HCT116 (cell line): ENCODE measurements around the gene CDKN2B-AS1. TPM values are rescaled to one million over a fixed set of nuclear protein-coding genes. Genes with fewer than 3 reads are reported as not detected.
A peak's percentile ranks its signal among the peaks of the same experiment; 100 is the strongest.

Experiments
- ATAC-seq: fragments of 200-7000 bp; cut with Tn5 transposase; 2 replicates; pipeline ENCODE4 v1.9.1; 2020; ENCODE audit warnings: mild to moderate bottlenecking, moderate library complexity
- BruUV-seq: library from RNA; stranded (reverse); fragments of 400-500 nt; replicated peaks from 2 replicates; lab custom pipeline; 2021; lab: Mats Ljungman, UMichigan
- CTCF ChIA-PET: fragments of 300-600 bp; sonication (Branson Sonifier 250); formaldehyde crosslinking; loops from one replicate; lab custom pipeline; 2021; ENCODE audit warnings: antibody characterized with exemption; lab: Charles Lee
- POLR2A ChIA-PET: fragments of 300-600, 350-600 bp; sonication (Branson Sonifier 250); formaldehyde crosslinking; loops from one replicate; lab custom pipeline; 2021; ENCODE audit warnings: antibody characterized with exemption; lab: Charles Lee
- RAD21 ChIA-PET, 2 experiments: fragments of 300-600 bp; sonication (Branson Sonifier 250); formaldehyde crosslinking; loops; one replicate each; lab custom pipeline; 2023; ENCODE audit warnings: low total read pairs in 2 of 2; ENCODE audit not compliant: uncharacterized antibody in 2 of 2, unreplicated experiment in 2 of 2, low non-redundant PET in 1 of 2; lab: Charles Lee
- DNase-seq: peaks from one replicate; pipeline ENCODE4 v3.0.0-alpha.2; 2010; ENCODE audit warnings: low read depth, low spot score
- H2AFZ ChIP-seq: fragments of 200-600 bp; shearing (Covaris generic), sonication (generic); 2 replicates; pipeline ENCODE4 v1.6.1; 2017; ENCODE audit warnings: low read depth, mixed run types, mixed read lengths, antibody characterized with exemption, low read length; ENCODE audit not compliant: poor library complexity, severe bottlenecking
- H3K27ac ChIP-seq: 2 replicates; pipeline ENCODE4 v1.5.1; 2012; ENCODE audit warnings: low read depth, low read length
- H3K27me3 ChIP-seq: fragments of 200-600 bp; sonication (generic); 2 replicates; pipeline ENCODE4 v1.6.1; 2016; ENCODE audit warnings: mixed run types, low read length, mixed read lengths; ENCODE audit not compliant: insufficient read depth
- H3K36me3 ChIP-seq, 2 experiments: fragments of 200-500 bp in 1 of 2; fragments of 200-600 bp in 1 of 2; sonication (Bioruptor generic) in 1 of 2; sonication (generic) in 1 of 2; 2 replicates each; pipeline versions ENCODE4 v1.5.1 to v1.6.1; 2014 to 2016; ENCODE audit warnings: low read length in 2 of 2, inconsistent platforms in 1 of 2, mixed read lengths in 1 of 2, mixed run types in 1 of 2; ENCODE audit not compliant: insufficient read depth in 2 of 2, control insufficient read depth in 1 of 2
- H3K4me1 ChIP-seq, 2 experiments: fragments of 200-600 bp in 1 of 2; sonication (generic) in 1 of 2; 2 replicates each; pipeline versions ENCODE4 v1.5.1 to v1.6.1; 2012 to 2017; ENCODE audit warnings: low read length in 2 of 2, inconsistent platforms in 1 of 2, mild to moderate bottlenecking in 1 of 2, mixed read lengths in 1 of 2, mixed run types in 1 of 2, moderate library complexity in 1 of 2; ENCODE audit not compliant: insufficient read depth in 2 of 2, control insufficient read depth in 1 of 2
- H3K4me2 ChIP-seq: fragments of 200-600 bp; sonication (generic); 2 replicates; pipeline ENCODE4 v1.6.1; 2017; ENCODE audit warnings: mixed run types, low read length, mixed read lengths
- H3K4me3 ChIP-seq, 2 experiments: fragments of 200-600 bp in 1 of 2; sonication (generic) in 1 of 2; replicated peaks in 1 of 2; 2 replicates each; pipeline ENCODE4 v1.5.1; 2011 to 2016; ENCODE audit warnings: low read length in 2 of 2, control low read depth in 1 of 2, low read depth in 1 of 2, mild to moderate bottlenecking in 1 of 2, mixed read lengths in 1 of 2, mixed run types in 1 of 2
- H3K79me2 ChIP-seq: fragments of 200-600 bp; sonication (generic); 2 replicates; pipeline ENCODE4 v1.6.1; 2017; ENCODE audit warnings: mild to moderate bottlenecking, mixed run types, low read length, moderate library complexity, mixed read lengths; ENCODE audit not compliant: insufficient read depth
- H3K9ac ChIP-seq: fragments of 200-600 bp; sonication (generic); 2 replicates; pipeline ENCODE4 v1.6.1; 2016; ENCODE audit warnings: low read length, mixed read lengths
- H3K9me2 ChIP-seq: fragments of 200-600 bp; sonication (generic), shearing (Covaris generic); 2 replicates; pipeline ENCODE4 v1.6.1; 2017; ENCODE audit warnings: mixed run types, mild to moderate bottlenecking, moderate library complexity; ENCODE audit not compliant: insufficient read depth
- H3K9me3 ChIP-seq, 2 experiments: fragments of 200-500 bp in 1 of 2; fragments of 200-600 bp in 1 of 2; sonication (Bioruptor generic) in 1 of 2; sonication (generic) in 1 of 2; 2 replicates each; pipeline ENCODE4 v1.6.1; 2014 to 2017; ENCODE audit warnings: low read length in 2 of 2, mixed read lengths in 2 of 2, inconsistent platforms in 1 of 2, low read depth in 1 of 2, mild to moderate bottlenecking in 1 of 2, mixed run types in 1 of 2, moderate library complexity in 1 of 2; ENCODE audit not compliant: control insufficient read depth in 1 of 2, insufficient read depth in 1 of 2
- H4K20me1 ChIP-seq: fragments of 200-600 bp; sonication (generic), shearing (Covaris generic); 2 replicates; pipeline ENCODE4 v1.6.1; 2017; ENCODE audit warnings: mixed run types, mild to moderate bottlenecking, moderate library complexity; ENCODE audit not compliant: insufficient read depth
- CEBPB ChIP-seq: IDR thresholded peaks from 2 replicates; pipeline ENCODE4 v1.6.1; 2012; ENCODE audit warnings: low read depth
- EGR1 ChIP-seq: IDR thresholded peaks from 2 replicates; pipeline ENCODE4 v1.6.1; 2012; ENCODE audit warnings: low read depth
- ELF1 ChIP-seq: IDR thresholded peaks from 2 replicates; pipeline ENCODE4 v1.6.1; 2012; ENCODE audit warnings: low read depth, borderline replicate concordance
- EZH2 ChIP-seq: fragments of 200-600 bp; sonication (generic); IDR thresholded peaks from 2 replicates; pipeline ENCODE4 v1.6.1; 2017; ENCODE audit warnings: antibody characterized with exemption, mixed run types
- EZH2phosphoT487 ChIP-seq: fragments of 200-600 bp; IDR thresholded peaks from 2 replicates; pipeline ENCODE4 v1.6.1; 2018; ENCODE audit warnings: antibody characterized with exemption, borderline replicate concordance
- FOSL1 ChIP-seq: IDR thresholded peaks from 2 replicates; pipeline ENCODE4 v1.6.1; 2012; ENCODE audit warnings: low read depth
- JUND ChIP-seq: IDR thresholded peaks from 2 replicates; pipeline ENCODE4 v1.6.1; 2012
- POLR2AphosphoS5 ChIP-seq: IDR thresholded peaks from 2 replicates; pipeline ENCODE4 v1.6.1; 2011; ENCODE audit warnings: mild to moderate bottlenecking, low read depth, low read length, moderate library complexity
- RAD21 ChIP-seq: IDR thresholded peaks from 2 replicates; pipeline ENCODE4 v1.6.1; 2012; ENCODE audit warnings: low read depth, mild to moderate bottlenecking
- SIN3A ChIP-seq: IDR thresholded peaks from 2 replicates; pipeline ENCODE4 v1.6.1; 2012; ENCODE audit warnings: low read depth
- SP1 ChIP-seq: IDR thresholded peaks from 2 replicates; pipeline ENCODE4 v1.6.1; 2012; ENCODE audit warnings: low read depth
- SRF ChIP-seq: IDR thresholded peaks from 2 replicates; pipeline ENCODE4 v1.6.1; 2012; ENCODE audit warnings: low read depth
- TCF7L2 ChIP-seq: IDR thresholded peaks from 2 replicates; pipeline ENCODE4 v1.7.0; 2011; ENCODE audit warnings: borderline replicate concordance, inconsistent platforms; ENCODE audit not compliant: insufficient read depth, insufficient read length; ENCODE audit errors: extremely low read depth
- YY1 ChIP-seq: IDR thresholded peaks from 2 replicates; pipeline ENCODE4 v1.6.1; 2011; ENCODE audit warnings: low read length, low read depth, moderate library complexity, mild to moderate bottlenecking; ENCODE audit not compliant: insufficient replicate concordance; ENCODE audit errors: extremely low read depth
- ZBTB33 ChIP-seq: IDR thresholded peaks from 2 replicates; pipeline ENCODE4 v1.6.1; 2011; ENCODE audit warnings: mild to moderate bottlenecking, low read length, moderate library complexity; ENCODE audit not compliant: insufficient replicate concordance; ENCODE audit errors: extremely low read depth
- ZNF274 ChIP-seq: fragments of 200-500 bp; sonication (Bioruptor generic); IDR thresholded peaks from 2 replicates; pipeline ENCODE4 v1.6.1; 2014; ENCODE audit warnings: mild to moderate bottlenecking, low read depth, low read length, inconsistent platforms
- intact Hi-C: fragments of 100-400 bp; cut with micrococcal nuclease; formaldehyde crosslinking; loops from 2 replicates; pipeline ENCODE4 v1.10.0; 2022
- total RNA-seq: library from RNA; stranded (reverse); gene quantifications from one replicate; pipeline ENCODE4 v1.2.1, GENCODE V29; 2021; ENCODE audit not compliant: unreplicated experiment
- TF ChIP-seq, protein P1 (sequence below), 3 experiments: fragments of 200-600 bp in 1 of 3; sonication (generic) in 1 of 3; IDR thresholded peaks in 2 of 3; conservative IDR thresholded peaks in 1 of 3; 2 replicates each; pipeline ENCODE4 v1.5.1; 2012 to 2017; ENCODE audit warnings: low read depth in 2 of 3, low read length in 2 of 3, antibody characterized with exemption in 1 of 3, borderline replicate concordance in 1 of 3, control low read depth in 1 of 3, mild to moderate bottlenecking in 1 of 3, mixed read lengths in 1 of 3, mixed run types in 1 of 3, moderate library complexity in 1 of 3; ENCODE audit not compliant: insufficient read depth in 1 of 3

CDKN2B-AS1 gene
- total RNA-seq, 1 experiment from 2014 or later = 1.7 TPM

GRCh38 chr9:22143799-22144625 is 149.4 kb downstream of the CDKN2B-AS1 start:
- no peaks in the 10 kb centered on the region for H3K79me2 ChIP-seq
- H3K27ac ChIP-seq = no peak overlapping the region
- no peak overlapping the region for H3K4me2 ChIP-seq

DNA sequence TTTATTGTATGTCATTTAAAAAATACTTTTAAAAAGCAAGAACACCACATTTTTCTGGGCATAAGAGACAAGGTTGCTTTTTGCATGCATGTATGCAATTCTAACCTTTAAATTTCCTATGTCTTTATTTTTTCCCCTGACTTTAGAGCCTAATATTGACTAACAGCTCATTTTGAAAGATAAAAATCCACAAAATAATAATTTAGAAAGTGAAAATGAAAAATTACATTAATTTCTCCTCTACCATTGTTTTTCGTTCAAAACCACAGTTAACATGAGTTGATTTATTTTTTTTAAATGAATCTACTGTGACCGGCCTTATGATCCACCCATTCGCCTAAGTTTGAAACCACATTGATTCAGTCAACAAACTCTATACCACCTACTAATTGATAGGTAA is 152.0 kb downstream of the CDKN2B-AS1 start:
- POLR2A ChIA-PET = interaction anchor here (0.9 to 1.8 kb wide), 2 partner anchors 12 to 138 kb away, joined by 4 read pairs; partner anchors contain the start of gene CDKN2B
- Histone ChIP-seq H4K20me1 (no peaks in the 10 kb centered on the region), H3K9ac (no peak overlapping the region), H3K4me2 (no peak overlapping the region), H3K79me2 (no peaks in the 10 kb centered on the region), H3K4me3 (no peak overlapping the region), H3K36me3 (no peaks in the 10 kb centered on the region), H3K27me3 (no peaks in the 10 kb centered on the region), H3K27ac (no peak overlapping the region), H2AFZ (no peak overlapping the region), H3K4me1 (peaks cover 0 to 16% of the 10 kb centered on the region in 2 experiments; a peak in 2 of 4 replicates), H3K9me2 (no peaks in the 10 kb centered on the region), H3K9me3 (no peaks in the 10 kb centered on the region)
- DNase-seq (no peak), ATAC-seq (no peak)
- intact Hi-C loops = loop anchor here (10.0 kb wide), 1 partner anchor 62 kb away; no protein-coding TSS in a partner anchor
- RAD21 ChIA-PET = no interaction called here
- CTCF ChIA-PET = no interaction called here
- no TSS peak for BruUV-seq
- TF ChIP-seq RAD21 (no peak), CEBPB (no peak), SP1 (no peak), POLR2AphosphoS5 (no peak), EGR1 (no peak), EZH2phosphoT487 (no peak), ZBTB33 (no peak), EZH2 (no peak), ZNF274 (no peak), YY1 (no peak), SIN3A (no peak)
- TF ChIP-seq, protein P1, sequence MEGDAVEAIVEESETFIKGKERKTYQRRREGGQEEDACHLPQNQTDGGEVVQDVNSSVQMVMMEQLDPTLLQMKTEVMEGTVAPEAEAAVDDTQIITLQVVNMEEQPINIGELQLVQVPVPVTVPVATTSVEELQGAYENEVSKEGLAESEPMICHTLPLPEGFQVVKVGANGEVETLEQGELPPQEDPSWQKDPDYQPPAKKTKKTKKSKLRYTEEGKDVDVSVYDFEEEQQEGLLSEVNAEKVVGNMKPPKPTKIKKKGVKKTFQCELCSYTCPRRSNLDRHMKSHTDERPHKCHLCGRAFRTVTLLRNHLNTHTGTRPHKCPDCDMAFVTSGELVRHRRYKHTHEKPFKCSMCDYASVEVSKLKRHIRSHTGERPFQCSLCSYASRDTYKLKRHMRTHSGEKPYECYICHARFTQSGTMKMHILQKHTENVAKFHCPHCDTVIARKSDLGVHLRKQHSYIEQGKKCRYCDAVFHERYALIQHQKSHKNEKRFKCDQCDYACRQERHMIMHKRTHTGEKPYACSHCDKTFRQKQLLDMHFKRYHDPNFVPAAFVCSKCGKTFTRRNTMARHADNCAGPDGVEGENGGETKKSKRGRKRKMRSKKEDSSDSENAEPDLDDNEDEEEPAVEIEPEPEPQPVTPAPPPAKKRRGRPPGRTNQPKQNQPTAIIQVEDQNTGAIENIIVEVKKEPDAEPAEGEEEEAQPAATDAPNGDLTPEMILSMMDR (IDR thresholded peaks at IDR 0.05 in 2 of 3, conservative IDR thresholded peaks at IDR 0.05 in 1 of 3; ENCODE audit: borderline replicate concordance in 1 of 3, insufficient read depth in 1 of 3, low read depth in 2 of 3, low read length in 2 of 3) = no peak

More at GRCh38 chr9:22143799-22144625, 149.4 kb downstream of the CDKN2B-AS1 start:
- H3K36me3 ChIP-seq = no peaks in the 10 kb centered on the region
- no peaks in the 10 kb centered on the region for H3K9me2 ChIP-seq
- no peak overlapping the region for H3K4me3 ChIP-seq
- DNase-seq = no peak
- ChIA-PET POLR2A (no interaction called here), CTCF (interaction anchor here (2.1 kb wide), 1 partner anchor 100 kb away, joined by 5 read pairs; no protein-coding TSS in a partner anchor), RAD21 (no interaction called here)
- no peaks in the 10 kb centered on the region for H3K9me3 ChIP-seq
- peak overlapping the region; percentile 20 for H2AFZ ChIP-seq
- H3K4me1 ChIP-seq = peaks cover 0 to 16% of the 10 kb centered on the region in 2 experiments; a peak in 2 of 4 replicates
- no peak for ATAC-seq
- no peaks in the 10 kb centered on the region for H3K27me3 ChIP-seq
- no TSS peak for BruUV-seq
- H4K20me1 ChIP-seq = no peaks in the 10 kb centered on the region
- no peak overlapping the region for H3K9ac ChIP-seq
- no peak for TF ChIP-seq SRF
- TF ChIP-seq EZH2 = no peak
- no peak for TF ChIP-seq RAD21
- no peak for TF ChIP-seq FOSL1
- TF ChIP-seq YY1 = no peak
- TF ChIP-seq ELF1 = no peak
- TF ChIP-seq JUND = no peak
- TF ChIP-seq TCF7L2 = no peak
- TF ChIP-seq, all 23 proteins: peak for 0
- intact Hi-C loops = loop anchor here (10.0 kb wide), 1 partner anchor 59 kb away; no protein-coding TSS in a partner anchor
